Skeletal muscle cell (primary cell): ENCODE data around the gene TMEFF2.

ENCODE experiments used
- DNase-seq: peaks from one replicate; pipeline ENCODE4 v3.0.0-alpha.2; 2010; ENCODE audit warnings: low read depth
- H3K4me3 ChIP-seq: 2 replicates; pipeline ENCODE4 v1.5.1; 2011; ENCODE audit warnings: low read depth, mild to moderate bottlenecking, control low read depth, low read length, moderate library complexity

Gene TMEFF2

GRCh38 chr2:192030856-192031255, 163.9 kb downstream of the TMEFF2 start:
- H3K4me3 ChIP-seq: no peak overlapping the region
- no peak for DNase-seq

GRCh38 chr2:192030289-192030688, 164.4 kb downstream of the TMEFF2 start:
- DNase-seq: peak; percentile 27
- no peak overlapping the region for H3K4me3 ChIP-seq

GRCh38 chr2:192029089-192029488, 165.6 kb downstream of the TMEFF2 start:
- H3K4me3 ChIP-seq: no peak overlapping the region
- DNase-seq: no peak

GRCh38 chr2:192026825-192027120, 168.0 kb downstream of the TMEFF2 start:
- no peak overlapping the region for H3K4me3 ChIP-seq
- no peak for DNase-seq

- no peak overlapping the region for H3K4me3 ChIP-seq
- DNase-seq: no peak
These were observed 168.5 kb downstream of the TMEFF2 start for GRCh38 chr2:192026059-192026824.

- H3K4me3 ChIP-seq: no peak overlapping the region
- DNase-seq: no peak
These were observed 169.1 kb downstream of the TMEFF2 start for GRCh38 chr2:192025637-192026036.

- H3K4me3 ChIP-seq: no peak overlapping the region
- DNase-seq: no peak
These were observed 171.7 kb downstream of the TMEFF2 start for GRCh38 chr2:192023006-192023405.

GRCh38 chr2:192017844-192018243, 176.9 kb downstream of the TMEFF2 start:
- DNase-seq: no peak

GRCh38 chr2:192016265-192016664, 178.5 kb downstream of the TMEFF2 start:
- DNase-seq: peak; percentile 49

More at GRCh38 chr2:192017844-192018243, 176.9 kb downstream of the TMEFF2 start:
- H3K4me3 ChIP-seq: no peak overlapping the region

GRCh38 chr2:192013211-192013610, 181.5 kb downstream of the TMEFF2 start:
- no peak for DNase-seq

More at GRCh38 chr2:192016265-192016664, 178.5 kb downstream of the TMEFF2 start:
- H3K4me3 ChIP-seq: no peak overlapping the region

GRCh38 chr2:192011196-192011595, 183.5 kb downstream of the TMEFF2 start:
- no peak for DNase-seq
- no peak overlapping the region for H3K4me3 ChIP-seq

More at GRCh38 chr2:192013211-192013610, 181.5 kb downstream of the TMEFF2 start:
- no peak overlapping the region for H3K4me3 ChIP-seq

GRCh38 chr2:192010073-192010472, 184.7 kb downstream of the TMEFF2 start:
- H3K4me3 ChIP-seq: no peak overlapping the region
- no peak for DNase-seq

GRCh38 chr2:192007581-192008228, 187.0 kb downstream of the TMEFF2 start:
- peak; percentile 17 for DNase-seq
- H3K4me3 ChIP-seq: no peak overlapping the region

GRCh38 chr2:192005211-192005610, 189.5 kb downstream of the TMEFF2 start:
- H3K4me3 ChIP-seq: no peak overlapping the region
- no peak for DNase-seq

- no peak overlapping the region for H3K4me3 ChIP-seq
- no peak for DNase-seq
These were observed 190.4 kb downstream of the TMEFF2 start for GRCh38 chr2:192004188-192004963.

- DNase-seq: no peak
These were observed 192.3 kb downstream of the TMEFF2 start for GRCh38 chr2:192002418-192002817.

GRCh38 chr2:192000196-192000980, 194.3 kb downstream of the TMEFF2 start:
- no peak for DNase-seq
- H3K4me3 ChIP-seq: no peak overlapping the region

More at GRCh38 chr2:192002418-192002817, 192.3 kb downstream of the TMEFF2 start:
- H3K4me3 ChIP-seq: no peak overlapping the region

GRCh38 chr2:191999101-191999841, 195.5 kb downstream of the TMEFF2 start:
- no peak for DNase-seq
- H3K4me3 ChIP-seq: no peak overlapping the region

- H3K4me3 ChIP-seq: no peak overlapping the region
- DNase-seq: no peak
These were observed 199.4 kb downstream of the TMEFF2 start for GRCh38 chr2:191995285-191995684.
